OCI-LY7 (cell line): ENCODE data around the gene VWF.
"Not testable (repeated sequence)": the region's sequence is repeated elsewhere in the genome, so short reads cannot be mapped to it uniquely, and the experiment has no call there.

Experiments used
- CTCF ChIP-seq: fragments of 200-600 bp; sonication (generic); conservative IDR thresholded peaks from 2 replicates; pipeline ENCODE4 v1.5.1; 2014; ENCODE audit warnings: mild to moderate bottlenecking, antibody characterized with exemption, low read length, moderate library complexity, mixed read lengths
- EZH2phosphoT487 ChIP-seq: fragments of 200-600 bp; sonication (generic); IDR thresholded peaks from 2 replicates; pipeline ENCODE4 v1.6.1; 2018; ENCODE audit warnings: low read depth, borderline replicate concordance, mild to moderate bottlenecking, mixed run types, antibody characterized with exemption, low read length, moderate library complexity, mixed read lengths

GRCh38 chr12:6015271-6015670, 109.2 kb downstream of the VWF start:
- TF ChIP-seq CTCF = 0 out of 2 replicates have a peak, but pooled peaks have one; percentile 18
- not testable (repeated sequence) for TF ChIP-seq EZH2phosphoT487
